Neural progenitor cell (in vitro differentiated cells): ENCODE data around the gene RPL12. TPM values are rescaled to one million over a fixed set of nuclear protein-coding genes. Genes with fewer than 3 reads are reported as not detected.
A peak's percentile ranks its signal among the peaks of the same experiment; 100 is the strongest.

Experiments
- DNase-seq: peaks from one replicate; pipeline ENCODE4 v3.0.0-alpha.2; 2016; ENCODE audit warnings: low spot score
- H2AFZ ChIP-seq: fragments of 200-600 bp; sonication (generic); replicated peaks from 2 replicates; pipeline ENCODE4 v1.6.1; 2016; ENCODE audit warnings: antibody characterized with exemption
- H3F3A ChIP-seq: fragments of 200-600 bp; sonication (generic); 2 replicates; pipeline ENCODE4 v1.6.1; 2016; ENCODE audit warnings: antibody characterized with exemption, low read depth
- H3K27ac ChIP-seq: fragments of 200-600 bp; sonication (generic); 2 replicates; pipeline ENCODE4 v1.5.1; 2016; ENCODE audit warnings: mild to moderate bottlenecking
- H3K27me3 ChIP-seq: fragments of 200-600 bp; sonication (generic); 2 replicates; pipeline ENCODE4 v1.6.1; 2016; ENCODE audit warnings: mild to moderate bottlenecking, moderate library complexity
- H3K36me3 ChIP-seq: fragments of 200-600 bp; sonication (generic); 2 replicates; pipeline ENCODE4 v1.5.1; 2016
- H3K4me1 ChIP-seq: fragments of 200-600 bp; sonication (generic); 2 replicates; pipeline ENCODE4 v1.6.1; 2016; ENCODE audit warnings: mixed run types
- H3K4me2 ChIP-seq: fragments of 200-600 bp; sonication (generic); 2 replicates; pipeline ENCODE4 v1.6.1; 2016
- H3K4me3 ChIP-seq: fragments of 200-600 bp; sonication (generic); 2 replicates; pipeline ENCODE4 v1.5.1; 2016
- H3K79me2 ChIP-seq: fragments of 200-600 bp; sonication (generic); 2 replicates; pipeline ENCODE4 v1.6.1; 2016; ENCODE audit warnings: low read depth
- H3K9ac ChIP-seq: fragments of 200-600 bp; sonication (generic); 2 replicates; pipeline ENCODE4 v1.6.1; 2016
- H3K9me3 ChIP-seq: fragments of 200-600 bp; sonication (generic); 2 replicates; pipeline ENCODE4 v1.5.1; 2016; ENCODE audit warnings: low read depth
- H4K20me1 ChIP-seq: fragments of 200-600 bp; sonication (generic); 2 replicates; pipeline ENCODE4 v1.6.1; 2016; ENCODE audit warnings: low read depth
- H3K27ac Mint-ChIP-seq: 3 replicates; pipeline ENCODE4 v1.8.0; 2021; ENCODE audit warnings: mixed read lengths
- H3K27me3 Mint-ChIP-seq: 2 replicates; pipeline ENCODE4 v1.8.0; 2022; ENCODE audit warnings: low read depth, mild to moderate bottlenecking, inconsistent platforms, moderate library complexity, mixed read lengths; ENCODE audit not compliant: insufficient read depth
- H3K36me3 Mint-ChIP-seq: 3 replicates; pipeline ENCODE4 v1.8.0; 2021; ENCODE audit warnings: mixed read lengths
- H3K4me1 Mint-ChIP-seq: 3 replicates; pipeline ENCODE4 v1.8.0; 2021; ENCODE audit warnings: mixed read lengths
- H3K4me3 Mint-ChIP-seq: 3 replicates; pipeline ENCODE4 v1.8.0; 2021; ENCODE audit warnings: mild to moderate bottlenecking, moderate library complexity, mixed read lengths
- H3K9me3 Mint-ChIP-seq: 3 replicates; pipeline ENCODE4 v1.8.0; 2020; ENCODE audit warnings: mixed read lengths
- CTCF ChIP-seq: fragments of 200-600 bp; sonication (generic); IDR thresholded peaks from 2 replicates; pipeline ENCODE4 v1.5.1; 2017; ENCODE audit warnings: antibody characterized with exemption, mild to moderate bottlenecking
- EZH2 ChIP-seq: fragments of 200-600 bp; sonication (generic); IDR thresholded peaks from 2 replicates; pipeline ENCODE4 v1.6.1; 2017; ENCODE audit warnings: antibody characterized with exemption, mild to moderate bottlenecking, moderate library complexity
- EZH2phosphoT487 ChIP-seq: fragments of 200-600 bp; sonication (generic); IDR thresholded peaks from 2 replicates; pipeline ENCODE4 v1.6.1; 2017; ENCODE audit warnings: antibody characterized with exemption
- total RNA-seq: library from RNA; depleted of rRNA; stranded (reverse); fragments of >200 nt; gene quantifications from 2 replicates; pipeline ENCODE4 v1.2.3, GENCODE V29; 2015; ENCODE audit warnings: low replicate concordance

RPL12 gene
- total RNA-seq = 2,064 and 2,640 TPM in 2 replicates

DNA sequence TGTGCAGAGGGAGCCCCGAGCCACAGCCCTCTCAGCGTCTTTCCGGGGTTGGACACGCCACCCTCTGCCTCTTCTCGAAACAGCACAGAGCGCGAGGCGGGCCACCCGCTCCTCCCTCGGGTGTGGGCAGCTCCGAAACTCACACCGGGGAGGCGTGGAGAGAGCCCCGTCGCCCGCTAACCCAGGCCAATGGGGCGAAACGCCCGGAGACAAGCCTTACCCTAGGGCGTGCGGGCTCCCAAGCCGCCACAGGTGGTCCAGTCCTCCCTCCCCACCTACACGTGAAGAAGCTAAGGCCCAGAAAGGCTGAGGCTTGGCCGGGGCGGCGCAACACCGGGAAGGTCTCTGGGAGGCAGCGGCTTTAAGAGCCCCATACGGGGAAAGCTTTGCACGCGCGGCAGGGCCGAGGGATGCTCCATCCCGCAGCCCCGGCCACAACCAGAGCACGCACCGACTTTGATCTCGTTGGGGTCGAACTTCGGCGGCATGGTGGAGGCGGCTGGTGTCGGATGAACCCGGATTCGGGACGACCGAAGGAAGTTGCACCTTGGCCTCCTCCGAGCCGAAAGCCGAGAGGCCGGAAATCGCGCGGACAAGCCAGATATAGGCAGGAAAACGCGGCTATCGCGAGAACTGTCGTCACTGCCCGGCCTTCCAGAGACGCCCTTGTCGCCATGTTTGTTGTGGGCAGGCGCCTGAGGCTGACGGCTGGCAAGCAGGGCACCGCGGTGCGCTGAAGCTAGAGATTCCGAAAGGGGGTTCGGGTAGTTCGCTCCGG lies at the start of gene RPL12, which contains the start of gene LRSAM1:
RPL12 (minus strand) TSS at position 577 of the 778 bp plus-strand sequence; CDS start at position 488, 89 bp downstream.
LRSAM1 (plus strand) TSS at position 681 of the 778 bp plus-strand sequence. CDS start 3,018 bp downstream, outside the sequence.
- peaks cover 17% of the 10 kb centered on the region for H3K36me3 ChIP-seq
- H2AFZ ChIP-seq = peak within 1 kb of the TSS; percentile 94
- H3F3A ChIP-seq = peaks cover 51% of the 10 kb centered on the region
- no peaks in the 10 kb centered on the region for H3K27me3 ChIP-seq
- H3K9me3 ChIP-seq = no peaks in the 10 kb centered on the region
- H3K79me2 ChIP-seq = peaks cover 43% of the 10 kb centered on the region
- Mint-ChIP-seq H3K36me3 (peaks cover 43% of the 10 kb centered on the region), H3K27ac (peak within 1 kb of the TSS; percentile 98), H3K27me3 (peaks cover 4% of the 10 kb centered on the region), H3K4me1 (peaks cover 23% of the 10 kb centered on the region), H3K9me3 (no peaks in the 10 kb centered on the region), H3K4me3 (peak within 1 kb of the TSS; percentile 97)
- H4K20me1 ChIP-seq = peaks cover 41% of the 10 kb centered on the region
- TF ChIP-seq EZH2 (no peak), EZH2phosphoT487 (no peak), CTCF (no peak)
- DNase-seq = peak; percentile 99
- H3K4me2 ChIP-seq = peak within 1 kb of the TSS; percentile 85
- peak within 1 kb of the TSS; percentile 93 for H3K27ac ChIP-seq
- peaks cover 22% of the 10 kb centered on the region for H3K4me1 ChIP-seq
- H3K4me3 ChIP-seq = peak within 1 kb of the TSS; percentile 79
- H3K9ac ChIP-seq = peak within 1 kb of the TSS; percentile 97

DNA sequence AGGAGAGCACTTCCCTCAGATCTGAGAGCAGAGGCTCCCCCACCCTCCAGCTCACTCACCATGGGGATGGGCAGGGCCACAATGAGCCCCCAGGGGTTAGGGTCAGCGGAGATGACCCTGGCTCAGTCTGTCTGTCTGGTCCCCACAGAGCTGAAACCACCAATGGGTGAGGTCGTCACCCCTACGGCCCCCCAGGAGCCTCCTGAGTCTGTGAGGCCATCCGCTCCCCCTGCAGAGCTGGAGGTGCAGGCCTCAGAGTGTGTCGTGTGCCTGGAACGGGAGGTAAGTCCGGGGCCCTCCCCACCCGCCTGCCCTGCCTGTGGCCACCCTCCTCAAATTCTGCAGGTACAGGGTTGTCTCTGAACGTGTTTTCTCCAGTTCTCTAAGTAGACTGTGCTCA lies 49.7 kb upstream of the RPL12 start:
- H3K4me3 ChIP-seq = no peak overlapping the region
- no peaks in the 10 kb centered on the region for H3K79me2 ChIP-seq
- no peak overlapping the region for H3K27ac ChIP-seq
- H3K4me1 Mint-ChIP-seq = peaks cover 8% of the 10 kb centered on the region
- H3K36me3 Mint-ChIP-seq = peaks cover 3% of the 10 kb centered on the region
- no peaks in the 10 kb centered on the region for H3K27me3 ChIP-seq
- no peak overlapping the region for H3K27ac Mint-ChIP-seq
- no peak overlapping the region for H3K4me3 Mint-ChIP-seq
- no peaks in the 10 kb centered on the region for H4K20me1 ChIP-seq
- H3K36me3 ChIP-seq = no peaks in the 10 kb centered on the region
- TF ChIP-seq CTCF = no peak
- no peak for TF ChIP-seq EZH2phosphoT487
- TF ChIP-seq EZH2 = no peak
- DNase-seq = no peak
- no peaks in the 10 kb centered on the region for H3K9me3 ChIP-seq
- no peaks in the 10 kb centered on the region for H3K9me3 Mint-ChIP-seq
- no peak overlapping the region for H3K9ac ChIP-seq
- no peak overlapping the region for H3K4me2 ChIP-seq
- H3K4me1 ChIP-seq = peaks cover 9% of the 10 kb centered on the region
- no peak overlapping the region for H2AFZ ChIP-seq
- no peaks in the 10 kb centered on the region for H3K27me3 Mint-ChIP-seq
- no peaks in the 10 kb centered on the region for H3F3A ChIP-seq

DNA sequence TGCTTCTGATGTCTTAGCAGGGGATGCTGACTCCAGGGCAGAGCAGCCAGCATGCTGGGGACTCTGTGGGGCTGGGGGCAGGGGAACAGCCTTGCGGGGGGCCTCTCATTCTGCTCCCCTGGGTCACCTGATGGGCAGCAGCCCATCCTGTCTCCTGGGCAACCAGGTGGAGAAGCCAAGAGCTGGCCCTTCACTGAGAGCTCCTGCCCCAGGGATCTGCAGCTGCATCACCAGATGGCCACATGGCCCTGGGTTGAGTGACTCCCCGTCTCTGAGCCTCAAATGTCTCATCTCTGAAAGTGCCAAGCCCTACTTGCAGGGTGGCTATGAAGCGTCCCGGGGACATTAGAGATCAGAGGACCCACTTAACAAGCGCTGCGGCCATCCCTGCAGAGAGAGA lies 49.2 kb upstream of the RPL12 start:
- Histone ChIP-seq H3K27ac (no peak overlapping the region), H3K79me2 (no peaks in the 10 kb centered on the region), H3K9ac (no peak overlapping the region), H3K4me1 (peaks cover 9% of the 10 kb centered on the region), H4K20me1 (no peaks in the 10 kb centered on the region), H3K36me3 (no peaks in the 10 kb centered on the region), H3K9me3 (no peaks in the 10 kb centered on the region), H3K4me3 (no peak overlapping the region), H2AFZ (no peak overlapping the region), H3K27me3 (no peaks in the 10 kb centered on the region), H3K4me2 (no peak overlapping the region), H3F3A (no peaks in the 10 kb centered on the region)
- no peak for DNase-seq
- TF ChIP-seq CTCF (no peak), EZH2 (no peak), EZH2phosphoT487 (no peak)
- no peaks in the 10 kb centered on the region for H3K27me3 Mint-ChIP-seq
- no peak overlapping the region for H3K27ac Mint-ChIP-seq
- H3K4me3 Mint-ChIP-seq = no peak overlapping the region
- no peaks in the 10 kb centered on the region for H3K9me3 Mint-ChIP-seq
- H3K4me1 Mint-ChIP-seq = peaks cover 8% of the 10 kb centered on the region
- peaks cover 3% of the 10 kb centered on the region for H3K36me3 Mint-ChIP-seq
